HEK293T (cell line): ENCODE data around the gene CC2D1A.

ENCODE experiments used
- CTCF ChIA-PET: fragments of 350-600 bp; formaldehyde crosslinking; extraction: SDS; loops from one replicate; lab custom pipeline; 2021; ENCODE audit warnings: antibody characterized with exemption, inconsistent platforms; lab: Yijun Ruan, JAX
- POLR2A ChIA-PET: fragments of 350-600 bp; formaldehyde crosslinking; extraction: SDS; loops from one replicate; lab custom pipeline; 2020; ENCODE audit warnings: antibody characterized with exemption, inconsistent platforms; lab: Yijun Ruan, JAX
- DNase-seq: peaks from one replicate; pipeline ENCODE4 v3.0.0; 2012; ENCODE audit warnings: mixed read lengths; ENCODE audit errors: extremely low spot score
- ARNT ChIP-seq: fragments of 450-650 bp; IDR thresholded peaks from 2 replicates; pipeline ENCODE4 v1.6.1; 2017; ENCODE audit warnings: mild to moderate bottlenecking
- BHLHE40 ChIP-seq: fragments of 450-650 bp; IDR thresholded peaks from 2 replicates; pipeline ENCODE4 v1.6.1; 2016; ENCODE audit warnings: mild to moderate bottlenecking, moderate library complexity, borderline replicate concordance
- CTBP1 ChIP-seq: fragments of 450-650 bp; IDR thresholded peaks from 2 replicates; pipeline ENCODE4 v1.6.1; 2016; ENCODE audit warnings: borderline replicate concordance
- ELF4 ChIP-seq: fragments of 450-650 bp; IDR thresholded peaks from 2 replicates; pipeline ENCODE4 v1.6.1; 2017; ENCODE audit warnings: antibody characterized with exemption
- FOXA1 ChIP-seq: fragments of 450-650 bp; IDR thresholded peaks from 2 replicates; pipeline ENCODE4 v1.6.1; 2016; ENCODE audit warnings: mild to moderate bottlenecking
- FOXM1 ChIP-seq: fragments of 450-650 bp; IDR thresholded peaks from 2 replicates; pipeline ENCODE4 v1.6.1; 2017; ENCODE audit warnings: mild to moderate bottlenecking, borderline replicate concordance
- HDGF ChIP-seq: fragments of 450-650 bp; IDR thresholded peaks from 2 replicates; pipeline ENCODE4 v1.6.1; 2017; ENCODE audit warnings: antibody characterized with exemption, borderline replicate concordance
- L3MBTL2 ChIP-seq: fragments of 450-650 bp; conservative IDR thresholded peaks from 2 replicates; pipeline ENCODE4 v1.6.1; 2016; ENCODE audit warnings: mild to moderate bottlenecking
- LEF1 ChIP-seq: fragments of 450-650 bp; IDR thresholded peaks from 2 replicates; pipeline ENCODE4 v1.6.1; 2017; ENCODE audit warnings: mild to moderate bottlenecking, borderline replicate concordance
- NFRKB ChIP-seq: fragments of 450-650 bp; IDR thresholded peaks from 2 replicates; pipeline ENCODE4 v1.6.1; 2016; ENCODE audit warnings: mild to moderate bottlenecking, moderate library complexity
- SP1 ChIP-seq: fragments of 450-650 bp; IDR thresholded peaks from 2 replicates; pipeline ENCODE4 v1.6.1; 2017
- SUZ12 ChIP-seq: fragments of 450-650 bp; IDR thresholded peaks from 2 replicates; pipeline ENCODE4 v1.6.1; 2016; ENCODE audit warnings: mild to moderate bottlenecking
- TARDBP ChIP-seq: fragments of 450-650 bp; IDR thresholded peaks from 2 replicates; pipeline ENCODE4 v1.6.1; 2016
- ZNF384 ChIP-seq: fragments of 450-650 bp; IDR thresholded peaks from 2 replicates; pipeline ENCODE4 v1.6.1; 2016
- TF ChIP-seq, protein P1 (sequence below): fragments of 450-650 bp; IDR thresholded peaks from 2 replicates; pipeline ENCODE4 v1.6.1; 2016

The CC2D1A gene

DNA sequence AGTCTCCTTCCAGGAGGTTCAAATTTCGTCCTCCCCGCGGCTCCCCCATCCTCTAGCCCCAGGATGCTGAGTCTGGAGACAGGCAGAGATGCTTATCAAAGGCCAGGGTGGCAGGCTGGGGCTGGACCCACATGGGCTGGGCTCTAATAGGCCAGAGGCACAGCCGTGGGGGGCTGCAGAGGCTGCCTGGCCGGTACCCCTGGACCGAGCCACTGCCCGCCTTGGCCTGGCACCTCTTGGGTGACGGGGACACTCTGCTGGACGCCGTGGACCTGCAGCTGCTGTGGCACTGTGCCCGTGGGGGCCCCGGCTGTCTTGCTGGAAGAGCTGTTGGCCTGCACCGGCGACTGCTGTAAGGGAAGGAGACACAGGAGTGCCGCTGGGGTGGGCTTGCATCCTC lies 74.3 kb downstream of the CC2D1A start:
- no peak for DNase-seq
- TF ChIP-seq TARDBP (no peak), L3MBTL2 (no peak), HDGF (no peak), FOXA1 (no peak), ELF4 (no peak), SUZ12 (no peak), ZNF384 (no peak), SP1 (no peak), FOXM1 (no peak), NFRKB (no peak), ARNT (no peak), LEF1 (no peak), CTBP1 (no peak), BHLHE40 (no peak)
- TF ChIP-seq, protein P1, sequence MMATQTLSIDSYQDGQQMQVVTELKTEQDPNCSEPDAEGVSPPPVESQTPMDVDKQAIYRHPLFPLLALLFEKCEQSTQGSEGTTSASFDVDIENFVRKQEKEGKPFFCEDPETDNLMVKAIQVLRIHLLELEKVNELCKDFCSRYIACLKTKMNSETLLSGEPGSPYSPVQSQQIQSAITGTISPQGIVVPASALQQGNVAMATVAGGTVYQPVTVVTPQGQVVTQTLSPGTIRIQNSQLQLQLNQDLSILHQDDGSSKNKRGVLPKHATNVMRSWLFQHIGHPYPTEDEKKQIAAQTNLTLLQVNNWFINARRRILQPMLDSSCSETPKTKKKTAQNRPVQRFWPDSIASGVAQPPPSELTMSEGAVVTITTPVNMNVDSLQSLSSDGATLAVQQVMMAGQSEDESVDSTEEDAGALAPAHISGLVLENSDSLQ, result no peak
- ChIA-PET POLR2A (no interaction called here), CTCF (no interaction called here)
